Right lobe of liver (tissue), 6 donors: ENCODE data around the gene LRRC59. TPM values are rescaled to one million over a fixed set of nuclear protein-coding genes. Genes with fewer than 3 reads are reported as not detected.

Experiments used
- ATAC-seq, 4 donors: fragments of 200-7000 bp; cut with Tn5 transposase; one replicate each; pipeline ENCODE4 v1.9.1; 2020; ENCODE audit warnings: mild to moderate bottlenecking in 4 of 4, moderate library complexity in 4 of 4
- DNase-seq, 3 donors: peaks; one replicate each; pipeline ENCODE4 v3.0.0-alpha.2; 2020
- H3K27ac ChIP-seq, 3 donors: fragments of 200-600 bp; one replicate each; pipeline ENCODE4 v1.8.0; 2022
- H3K27me3 ChIP-seq, 2 donors: fragments of 200-600 bp; one replicate each; pipeline ENCODE4 v1.8.0; 2022
- H3K36me3 ChIP-seq, 4 donors: fragments of 200-600 bp; sonication (generic) in 1 of 4; one replicate each; pipeline versions ENCODE4 v1.5.1 to v1.8.0; 2017 to 2022; ENCODE audit warnings: control low read depth in 1 of 4
- H3K4me1 ChIP-seq, 4 donors: fragments of 200-600 bp; sonication (generic) in 1 of 4; one replicate each; pipeline versions ENCODE4 v1.5.1 to v1.8.0; 2017 to 2022; ENCODE audit warnings: control low read depth in 1 of 4
- H3K4me3 ChIP-seq, 3 donors: fragments of 200-600 bp; one replicate each; pipeline ENCODE4 v1.8.0; 2022
- H3K9me3 ChIP-seq, 4 donors: fragments of 200-600 bp; sonication (generic) in 1 of 4; one replicate each; pipeline versions ENCODE4 v1.5.1 to v1.8.0; 2017 to 2022; ENCODE audit warnings: control low read depth in 1 of 4
- CTCF ChIP-seq, 4 donors: fragments of 200-600 bp in 3 of 4; fragments of 450-650 bp in 1 of 4; IDR thresholded peaks; one replicate each; pipeline versions ENCODE4 v1.5.1 to v1.8.0; 2016 to 2022; ENCODE audit warnings: antibody characterized with exemption in 4 of 4, mild to moderate bottlenecking in 2 of 4
- POLR2A ChIP-seq: fragments of 450-650 bp; IDR thresholded peaks from one replicate; pipeline ENCODE4 v1.6.1; 2017; ENCODE audit warnings: antibody characterized with exemption, mild to moderate bottlenecking
- WGBS: methylation state at CpG from one replicate; pipeline ENCODE4 v1.1.6; 2018; ENCODE audit warnings: low coverage, low lambda C conversion rate; ENCODE audit not compliant: insufficient coverage; ENCODE audit errors: missing lambda C conversion rate; 5-methylcytosine and 5-hydroxymethylcytosine counted together
- intact Hi-C, 2 donors: fragments of 100-400 bp; cut with DNase I; formaldehyde crosslinking; loops; one replicate each; pipeline versions ENCODE4 v1.11.2 to v1.14.1; 2022
- total RNA-seq, 6 experiments: library from RNA; depleted of rRNA in 2 of 6; stranded (reverse); fragments of >200 nt in 2 of 6; fragmentation: NEBNext Ultra II Directional in 3 of 6; extraction: Animal tissue kit (Norgen Biotek cat#: 25700) in 3 of 6; gene quantifications; one replicate each; pipeline versions ENCODE4 v1.1.0 to v1.2.4, GENCODE V29; 2016 to 2023
- donor health status: DM: no; HTN: yes; CAD: no.
- donor health status: DM: no; HTN: no; CAD: no.
- donor health status: DM: no; HTN: no; CAD: no.
- donor health status: DM: no; HTN: yes; CAD: no.
- donor health status: DM: no; HTN: yes; CAD: no.

Gene LRRC59
- total RNA-seq, 6 experiments from 2014 or later = 36.0 to 125 (median 64.0) TPM

- H3K36me3 ChIP-seq = peaks cover 0 to 14% (median 3%) of the 10 kb centered on the region in 4 donors
- H3K4me1 ChIP-seq = peaks cover 0 to 16% (median 0%) of the 10 kb centered on the region in 4 donors
- 87% methylated on average over 8 of the region's 11 CpGs for WGBS
- intact Hi-C loops = no loop called here
- DNase-seq (peak in 2 of 3 donors; percentile 35 to 39), ATAC-seq (no peak)
- no peak for TF ChIP-seq CTCF (IDR thresholded peaks at IDR 0.05)
- no peak for TF ChIP-seq POLR2A
- H3K9me3 ChIP-seq = no peaks in the 10 kb centered on the region
- H3K4me3 ChIP-seq = no peak overlapping the region
- no peaks in the 10 kb centered on the region for H3K27me3 ChIP-seq
- no peak overlapping the region for H3K27ac ChIP-seq
These were observed 36.7 kb downstream of the LRRC59 start for GRCh38 chr17:50360486-50361115.

- TF ChIP-seq CTCF (IDR thresholded peaks at IDR 0.05) (no peak), POLR2A (no peak)
- Histone ChIP-seq H3K4me1 (peaks cover 0 to 16% (median 0%) of the 10 kb centered on the region in 4 donors), H3K9me3 (no peaks in the 10 kb centered on the region), H3K27me3 (no peaks in the 10 kb centered on the region), H3K27ac (no peak overlapping the region), H3K4me3 (no peak overlapping the region), H3K36me3 (peaks cover 0 to 14% (median 4%) of the 10 kb centered on the region in 4 donors)
- DNase-seq (peak in 2 of 3 donors; percentile 40), ATAC-seq (no peak)
- intact Hi-C loops = loop anchor here in 1 of 2 donors (10.0 kb wide), 1 partner anchor 125 kb away; no protein-coding TSS in a partner anchor
- WGBS = no CpG with 5 or more reads among the region's 14 CpGs
These were observed 37.3 kb downstream of the LRRC59 start for GRCh38 chr17:50359998-50360461.

GRCh38 chr17:50359005-50359699 lies 38.2 kb downstream of the LRRC59 start:
- peak; percentile 52 to 92 (median 85) for DNase-seq
- H3K4me1 ChIP-seq = peaks cover 0 to 16% (median 0%) of the 10 kb centered on the region in 4 donors
- TF ChIP-seq CTCF (IDR thresholded peaks at IDR 0.05) (no peak), POLR2A (no peak)
- ATAC-seq = peak; percentile 41 to 82 (median 52)
- H3K36me3 ChIP-seq = peaks cover 0 to 14% (median 4%) of the 10 kb centered on the region in 4 donors
- WGBS = 20% methylated on average over 1 of the region's 5 CpGs
- H3K27me3 ChIP-seq = no peaks in the 10 kb centered on the region
- H3K4me3 ChIP-seq = no peak overlapping the region
- no peak overlapping the region for H3K27ac ChIP-seq
- intact Hi-C loops = loop anchor here in 1 of 2 donors (10.0 kb wide), 1 partner anchor 126 kb away; no protein-coding TSS in a partner anchor
- H3K9me3 ChIP-seq = no peaks in the 10 kb centered on the region

- no peaks in the 10 kb centered on the region for H3K27me3 ChIP-seq
- ATAC-seq (no peak), DNase-seq (no peak)
- intact Hi-C loops = loop anchor here in 1 of 2 donors (10.0 kb wide), 1 partner anchor 127 kb away; no protein-coding TSS in a partner anchor
- no peak overlapping the region for H3K4me3 ChIP-seq
- peaks cover 0 to 14% (median 4%) of the 10 kb centered on the region in 4 donors for H3K36me3 ChIP-seq
- peaks cover 0 to 16% (median 0%) of the 10 kb centered on the region in 4 donors for H3K4me1 ChIP-seq
- no peak overlapping the region for H3K27ac ChIP-seq
- TF ChIP-seq CTCF (IDR thresholded peaks at IDR 0.05) = no peak
- TF ChIP-seq POLR2A = no peak
- WGBS = 100% methylated on average over 1 of the region's 17 CpGs
- H3K9me3 ChIP-seq = no peaks in the 10 kb centered on the region
These were observed 39.1 kb downstream of the LRRC59 start for GRCh38 chr17:50358177-50358576.
